Subcutaneous adipose tissue (tissue), 4 donors: ENCODE results near the gene TRMT1. TPM values are rescaled to one million over a fixed set of nuclear protein-coding genes. Genes with fewer than 3 reads are reported as not detected.

Source experiments
- total RNA-seq, 4 donors: library from RNA; depleted of rRNA; stranded (reverse); fragments of >200 nt; gene quantifications; one replicate each; pipeline ENCODE4 v1.1.0, GENCODE V29; 2016
- TF ChIP-seq, protein P1 (sequence below): fragments of 450-650 bp; IDR thresholded peaks from one replicate; pipeline ENCODE4 v1.5.1; 2016; ENCODE audit warnings: low read depth, mild to moderate bottlenecking, control low read depth, antibody characterized with exemption, moderate library complexity

The TRMT1 gene
- total RNA-seq, 4 donors from 2014 or later, result 19.5 to 35.6 (median 27.2) TPM

DNA sequence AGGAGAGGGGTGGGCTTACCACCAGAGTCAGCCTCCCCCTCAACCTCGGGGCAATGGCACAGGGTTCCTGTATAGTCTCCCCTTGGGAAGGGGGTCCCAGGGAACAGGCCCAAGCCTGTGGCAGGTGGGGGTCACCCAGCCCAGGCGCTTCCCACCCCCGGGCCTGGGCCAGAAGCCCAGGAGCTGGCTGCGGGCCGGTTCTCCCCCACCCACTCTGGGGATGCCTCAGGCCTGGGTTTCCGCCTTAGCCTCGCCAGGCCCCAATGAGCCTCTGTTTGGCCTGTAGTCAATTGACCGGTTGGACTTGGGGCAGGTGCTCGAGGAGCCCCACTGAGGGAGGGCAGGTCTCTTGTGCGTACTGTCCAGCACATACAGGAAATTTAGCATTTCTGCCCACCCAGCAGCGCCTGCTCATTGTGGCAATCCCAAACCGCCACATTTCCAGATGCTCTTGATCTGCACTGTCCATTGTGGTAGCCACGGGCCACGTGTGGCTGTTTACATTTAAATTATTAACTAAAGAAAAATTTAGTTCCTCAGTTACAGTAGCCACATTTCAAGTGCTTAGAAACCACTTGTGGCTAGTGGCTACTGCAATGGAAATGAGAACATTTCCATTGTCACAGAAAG lies 23.8 kb downstream of the TRMT1 start:
- TF ChIP-seq, protein P1, sequence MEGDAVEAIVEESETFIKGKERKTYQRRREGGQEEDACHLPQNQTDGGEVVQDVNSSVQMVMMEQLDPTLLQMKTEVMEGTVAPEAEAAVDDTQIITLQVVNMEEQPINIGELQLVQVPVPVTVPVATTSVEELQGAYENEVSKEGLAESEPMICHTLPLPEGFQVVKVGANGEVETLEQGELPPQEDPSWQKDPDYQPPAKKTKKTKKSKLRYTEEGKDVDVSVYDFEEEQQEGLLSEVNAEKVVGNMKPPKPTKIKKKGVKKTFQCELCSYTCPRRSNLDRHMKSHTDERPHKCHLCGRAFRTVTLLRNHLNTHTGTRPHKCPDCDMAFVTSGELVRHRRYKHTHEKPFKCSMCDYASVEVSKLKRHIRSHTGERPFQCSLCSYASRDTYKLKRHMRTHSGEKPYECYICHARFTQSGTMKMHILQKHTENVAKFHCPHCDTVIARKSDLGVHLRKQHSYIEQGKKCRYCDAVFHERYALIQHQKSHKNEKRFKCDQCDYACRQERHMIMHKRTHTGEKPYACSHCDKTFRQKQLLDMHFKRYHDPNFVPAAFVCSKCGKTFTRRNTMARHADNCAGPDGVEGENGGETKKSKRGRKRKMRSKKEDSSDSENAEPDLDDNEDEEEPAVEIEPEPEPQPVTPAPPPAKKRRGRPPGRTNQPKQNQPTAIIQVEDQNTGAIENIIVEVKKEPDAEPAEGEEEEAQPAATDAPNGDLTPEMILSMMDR, result no peak

DNA sequence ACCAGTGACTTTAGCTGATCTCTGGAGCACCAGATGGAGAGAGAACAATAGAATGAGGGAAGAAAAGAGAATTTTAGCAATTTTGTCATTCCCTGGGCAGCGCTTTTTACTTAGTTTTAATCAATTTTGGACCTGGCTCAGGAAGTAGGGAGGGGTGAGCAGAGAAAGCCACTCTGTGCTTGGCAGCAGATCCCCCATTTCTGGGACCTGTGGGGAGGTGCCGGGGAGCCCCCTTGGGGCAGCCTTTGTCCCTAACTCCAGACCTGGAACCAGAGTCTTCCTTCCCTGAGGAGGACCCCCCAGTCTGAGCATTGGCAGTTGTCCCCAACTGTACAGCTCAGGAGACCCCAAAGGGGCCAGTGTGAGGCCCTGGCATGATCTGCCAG lies 24.4 kb downstream of the TRMT1 start:
- TF ChIP-seq, protein P1, result no peak

DNA sequence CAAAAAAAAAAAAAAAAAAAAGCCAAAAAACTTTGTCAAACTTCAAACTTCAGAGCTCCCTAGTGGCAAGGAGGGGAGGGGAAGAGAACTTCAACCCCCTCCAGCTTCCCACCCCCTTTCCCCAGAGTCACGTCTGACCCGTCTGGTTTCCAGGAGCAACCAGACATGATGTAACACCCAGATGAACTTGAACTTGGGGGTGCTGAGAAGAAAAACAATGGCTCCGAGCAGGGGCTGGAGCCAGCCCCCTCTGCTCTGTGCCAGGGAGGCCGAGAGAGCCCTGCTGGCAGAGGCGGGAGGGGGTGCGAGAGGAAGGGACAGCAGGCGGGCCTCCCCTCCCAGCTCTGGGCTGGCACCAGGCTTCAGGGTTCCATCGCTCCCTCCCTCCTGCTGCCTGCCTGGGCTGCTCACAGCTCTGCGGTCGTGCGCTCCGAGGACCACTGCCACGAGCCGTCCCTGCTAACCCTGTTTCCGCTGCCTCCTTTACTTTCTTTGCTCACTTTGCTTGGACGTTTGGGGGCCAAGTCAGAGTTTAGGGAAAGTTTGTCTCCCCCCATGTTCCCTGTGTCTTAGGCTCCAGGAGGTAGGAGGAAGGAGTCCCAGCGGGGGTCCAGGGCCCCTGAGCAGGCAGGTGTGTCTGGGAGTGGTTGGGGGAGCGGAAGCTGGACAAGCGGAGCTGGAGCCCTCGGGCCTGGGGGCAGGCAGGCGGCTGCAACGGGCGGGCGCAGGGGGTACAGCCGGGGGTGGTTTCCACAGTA lies 25.0 kb downstream of the TRMT1 start:
- TF ChIP-seq, protein P1, result no peak

DNA sequence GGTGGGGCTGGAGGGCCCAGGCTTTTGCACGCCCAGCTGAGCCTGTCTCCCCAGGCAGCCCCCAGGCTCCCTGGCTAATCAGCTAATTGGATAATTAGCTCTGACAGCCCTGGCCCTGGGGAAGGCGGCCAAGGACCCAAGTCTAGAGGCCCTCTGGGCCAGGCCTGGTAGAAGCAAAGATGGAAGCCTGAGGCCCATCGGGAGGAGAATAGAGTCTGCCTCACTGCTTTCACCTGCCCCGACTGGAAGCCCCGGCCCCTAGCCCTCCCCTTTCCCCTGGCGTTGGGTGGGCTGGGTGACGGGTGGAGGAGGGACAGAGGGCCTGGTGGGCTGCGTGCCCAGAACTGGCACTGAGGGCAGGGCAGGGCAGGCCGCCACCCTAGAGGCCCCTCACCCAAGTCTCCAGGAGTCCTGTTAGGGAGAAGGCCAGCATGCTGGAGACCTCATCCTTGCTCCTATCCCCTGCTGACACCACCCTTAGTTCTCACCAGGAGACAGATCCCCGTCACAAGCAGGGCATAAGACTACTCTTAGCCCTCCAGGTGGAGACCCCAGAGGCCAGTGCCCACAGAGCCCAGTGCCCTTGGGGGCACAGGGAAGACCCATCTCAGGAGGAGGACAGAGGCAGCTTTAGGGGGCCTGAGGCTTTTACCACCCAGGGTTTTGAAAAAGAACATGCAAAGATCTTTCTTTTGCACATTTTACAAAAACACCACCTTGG lies 25.9 kb downstream of the TRMT1 start:
- TF ChIP-seq, protein P1, result no peak

DNA sequence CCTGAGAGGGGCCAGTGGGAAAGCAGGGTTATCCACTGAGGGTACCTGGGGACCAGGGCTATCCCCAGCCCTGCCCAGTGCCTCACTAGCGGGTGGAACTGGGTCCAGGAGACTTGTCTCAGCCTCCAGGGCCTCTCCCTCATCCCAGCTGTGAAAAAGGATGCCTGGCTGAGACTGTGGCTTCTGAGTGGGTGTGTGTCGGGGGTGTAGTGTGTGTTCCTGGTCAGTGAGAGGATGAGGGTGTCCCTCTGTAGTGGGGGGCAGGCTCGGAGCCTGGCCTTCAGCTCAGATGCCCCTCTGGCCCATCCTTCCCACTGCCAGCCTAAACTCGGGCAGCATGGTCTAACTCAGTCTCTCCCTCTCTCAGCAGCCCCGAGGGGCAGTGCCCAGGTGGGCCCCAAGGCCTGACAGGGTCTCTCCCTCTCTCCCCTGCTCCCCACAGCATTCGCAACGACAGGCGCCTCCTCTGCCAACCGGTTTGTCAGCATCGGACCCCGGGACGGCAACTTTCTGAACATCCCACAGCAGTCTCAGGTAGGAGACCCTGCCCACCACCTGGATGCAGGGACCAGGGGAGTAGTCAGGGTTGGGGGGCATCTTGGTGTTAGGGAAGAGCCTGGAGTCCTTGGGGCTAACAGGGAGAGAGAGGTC lies 26.6 kb downstream of the TRMT1 start:
- TF ChIP-seq, protein P1, result no peak

DNA sequence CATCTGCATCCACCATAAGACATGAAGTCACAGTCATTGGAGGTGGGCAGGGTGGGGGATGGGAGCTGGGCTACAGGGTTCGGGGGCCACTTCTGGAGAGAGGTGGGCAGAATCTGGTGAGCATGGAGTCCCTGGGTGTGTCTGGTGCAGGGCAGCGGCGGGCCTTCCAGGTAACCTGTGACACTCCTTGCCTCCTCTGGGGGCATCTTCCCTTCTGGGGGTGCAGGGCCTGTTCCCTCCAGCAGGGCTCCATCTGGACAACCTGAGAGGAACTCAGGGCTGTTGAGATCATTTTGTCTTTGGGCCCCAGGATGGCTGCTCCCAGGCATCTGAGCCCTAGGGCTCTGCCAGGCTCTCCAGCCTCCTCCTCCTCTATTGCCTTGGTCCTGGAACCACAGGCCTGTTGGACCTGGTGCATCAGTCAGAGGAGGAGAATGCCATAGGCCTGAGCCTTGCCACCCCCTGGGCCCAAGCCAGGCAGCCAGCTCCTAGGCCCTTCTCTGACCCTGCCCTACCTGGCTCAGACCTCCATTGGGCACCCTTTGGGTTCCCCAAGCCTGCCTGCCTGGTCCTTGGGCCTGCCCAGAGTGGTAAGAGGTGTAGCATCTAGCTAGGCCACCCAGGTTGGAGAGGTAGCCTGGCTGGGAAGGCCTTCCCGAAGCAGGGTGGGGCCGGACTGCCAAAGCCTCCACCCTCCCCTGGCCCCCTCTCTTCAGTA lies 27.2 kb downstream of the TRMT1 start:
- TF ChIP-seq, protein P1, result no peak
